GM12873 (cell line): ENCODE measurements around the gene TSSC4.

ENCODE experiments used
- CTCF ChIP-seq: IDR thresholded peaks from 2 replicates; pipeline ENCODE4 v1.5.1; 2012; ENCODE audit warnings: low read depth, mild to moderate bottlenecking, moderate library complexity, low read length, control low read depth; ENCODE audit not compliant: insufficient read depth; ENCODE audit errors: missing control alignments

TSSC4 gene

GRCh38 chr11:2385156-2386151 lies 15.1 kb upstream of the TSSC4 start:
- no peak for TF ChIP-seq CTCF

GRCh38 chr11:2386591-2386990 lies 14.0 kb upstream of the TSSC4 start:
- TF ChIP-seq CTCF: no peak

- no peak for TF ChIP-seq CTCF
Observed at GRCh38 chr11:2387266-2387987, 13.1 kb upstream of the TSSC4 start.

GRCh38 chr11:2388431-2389376 lies 11.8 kb upstream of the TSSC4 start:
- peak; percentile 13 for TF ChIP-seq CTCF

GRCh38 chr11:2389377-2390026 lies 11.0 kb upstream of the TSSC4 start:
- TF ChIP-seq CTCF: peak; percentile 17

GRCh38 chr11:2390091-2390724 lies 10.3 kb upstream of the TSSC4 start:
- TF ChIP-seq CTCF: no peak
